Activated T-helper 1 cell treated with Interleukin-2 at 50 U/mL for 16 hours (primary cell): ENCODE data around the gene PNPO.
"Not testable (repeated sequence)": the region's sequence is repeated elsewhere in the genome, so short reads cannot be mapped to it uniquely, and the experiment has no call there.

Experiments used
- DNase-seq: peaks from one replicate; pipeline ENCODE4 v3.0.0-alpha.2; 2020; ENCODE audit warnings: low read depth

PNPO gene

GRCh38 chr17:47918006-47918405 is 23.4 kb upstream of the PNPO start:
- no peak for DNase-seq

- no peak for DNase-seq
Measured at GRCh38 chr17:47918991-47919390, 22.4 kb upstream of the PNPO start.

- not testable (repeated sequence) for DNase-seq
Measured at GRCh38 chr17:47919889-47920288, 21.5 kb upstream of the PNPO start.

- DNase-seq: no peak
Measured at GRCh38 chr17:47924785-47925677, 16.3 kb upstream of the PNPO start.

GRCh38 chr17:47925678-47925988 is 15.7 kb upstream of the PNPO start:
- DNase-seq: no peak

GRCh38 chr17:47927821-47928400 is 13.5 kb upstream of the PNPO start:
- no peak for DNase-seq

- no peak for DNase-seq
Measured at GRCh38 chr17:47928415-47928814, 13.0 kb upstream of the PNPO start.

- no peak for DNase-seq
Measured at GRCh38 chr17:47929218-47930000, 12.0 kb upstream of the PNPO start.

GRCh38 chr17:47931848-47932247 is 9.5 kb upstream of the PNPO start:
- DNase-seq: no peak

GRCh38 chr17:47934856-47935255 is 6.5 kb upstream of the PNPO start:
- no peak for DNase-seq

- not testable (repeated sequence) for DNase-seq
Measured at GRCh38 chr17:47935468-47935867, 5.9 kb upstream of the PNPO start.

GRCh38 chr17:47935961-47936360 is 5.4 kb upstream of the PNPO start:
- no peak for DNase-seq

GRCh38 chr17:47937941-47938340 is 3.4 kb upstream of the PNPO start:
- DNase-seq: no peak

- DNase-seq: no peak
Measured at GRCh38 chr17:47942096-47942510, 732 bp downstream of the PNPO start.

GRCh38 chr17:47942568-47942967 is 1.2 kb downstream of the PNPO start:
- no peak for DNase-seq

- no peak for DNase-seq
Measured at GRCh38 chr17:47945080-47945479, 3.7 kb downstream of the PNPO start.

- DNase-seq: no peak
Measured at GRCh38 chr17:47945529-47946508, 4.4 kb downstream of the PNPO start.

- DNase-seq: no peak
Measured at GRCh38 chr17:47946516-47946915, 5.1 kb downstream of the PNPO start.

- DNase-seq: peak; percentile 48
Measured at GRCh38 chr17:47946929-47947397, 5.6 kb downstream of the PNPO start.

GRCh38 chr17:47948706-47949196 is 7.4 kb downstream of the PNPO start:
- no peak for DNase-seq

- DNase-seq: peak; percentile 60
Measured at GRCh38 chr17:47949197-47949759, 7.9 kb downstream of the PNPO start.
